Astrocyte (in vitro differentiated cells and primary cell): ENCODE results near the gene ZBTB47.

Experiments used
- EZH2 ChIP-seq: IDR thresholded peaks from 2 replicates; pipeline ENCODE4 v1.6.1; 2012; ENCODE audit warnings: mild to moderate bottlenecking, low read length, inconsistent platforms; ENCODE audit not compliant: insufficient read depth
- TF ChIP-seq, protein P1 (sequence below): IDR thresholded peaks from 2 replicates; pipeline ENCODE4 v1.5.1; 2011; ENCODE audit warnings: low read depth, mild to moderate bottlenecking, inconsistent platforms, low read length, moderate library complexity; ENCODE audit not compliant: insufficient read depth

DNA sequence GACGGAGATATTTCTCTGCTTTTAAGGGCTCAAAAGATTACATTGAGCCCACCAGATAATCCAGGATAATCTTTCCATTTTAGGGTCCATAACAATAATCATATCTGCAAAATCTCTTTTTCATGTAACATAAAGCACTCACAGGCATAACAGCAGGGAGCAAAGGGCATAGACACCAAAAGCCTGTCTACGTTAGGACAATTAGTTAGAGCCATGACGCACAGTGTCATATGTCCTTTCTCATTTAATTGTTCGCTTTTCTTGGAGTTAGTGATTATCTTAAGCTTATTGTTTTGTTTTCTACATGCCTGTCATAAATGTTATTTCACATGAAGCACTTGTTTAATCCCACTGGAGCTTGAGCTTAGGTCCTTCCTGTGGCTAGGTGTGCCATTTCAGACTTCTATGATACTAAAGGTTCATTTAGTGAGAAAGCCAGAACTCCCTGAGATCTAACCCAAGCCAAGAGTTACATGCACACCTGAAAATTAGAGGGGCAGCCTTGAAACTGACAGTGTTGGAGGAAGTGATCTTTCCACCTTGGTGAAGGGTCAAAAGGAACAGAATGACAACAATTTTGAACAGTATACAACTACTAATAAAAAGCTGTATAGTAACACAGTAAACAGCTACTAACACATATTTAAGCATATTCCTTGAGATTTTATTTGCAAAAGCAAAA lies 60.8 kb downstream of the ZBTB47 start:
- TF ChIP-seq, protein P1, sequence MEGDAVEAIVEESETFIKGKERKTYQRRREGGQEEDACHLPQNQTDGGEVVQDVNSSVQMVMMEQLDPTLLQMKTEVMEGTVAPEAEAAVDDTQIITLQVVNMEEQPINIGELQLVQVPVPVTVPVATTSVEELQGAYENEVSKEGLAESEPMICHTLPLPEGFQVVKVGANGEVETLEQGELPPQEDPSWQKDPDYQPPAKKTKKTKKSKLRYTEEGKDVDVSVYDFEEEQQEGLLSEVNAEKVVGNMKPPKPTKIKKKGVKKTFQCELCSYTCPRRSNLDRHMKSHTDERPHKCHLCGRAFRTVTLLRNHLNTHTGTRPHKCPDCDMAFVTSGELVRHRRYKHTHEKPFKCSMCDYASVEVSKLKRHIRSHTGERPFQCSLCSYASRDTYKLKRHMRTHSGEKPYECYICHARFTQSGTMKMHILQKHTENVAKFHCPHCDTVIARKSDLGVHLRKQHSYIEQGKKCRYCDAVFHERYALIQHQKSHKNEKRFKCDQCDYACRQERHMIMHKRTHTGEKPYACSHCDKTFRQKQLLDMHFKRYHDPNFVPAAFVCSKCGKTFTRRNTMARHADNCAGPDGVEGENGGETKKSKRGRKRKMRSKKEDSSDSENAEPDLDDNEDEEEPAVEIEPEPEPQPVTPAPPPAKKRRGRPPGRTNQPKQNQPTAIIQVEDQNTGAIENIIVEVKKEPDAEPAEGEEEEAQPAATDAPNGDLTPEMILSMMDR: no peak
- no peak for TF ChIP-seq EZH2
